GM19438 (cell line): ENCODE measurements around the gene DNAH14.
"Not testable (repeated sequence)": the region's sequence is repeated elsewhere in the genome, so short reads cannot be mapped to it uniquely, and the experiment has no call there.

Experiments used
- ATAC-seq: cut with Tn5 transposase; IDR thresholded peaks from one replicate; pipeline ENCODE4 v1.9.1; 2021; ENCODE audit warnings: low read depth; ENCODE audit not compliant: unreplicated experiment

Gene DNAH14

DNA sequence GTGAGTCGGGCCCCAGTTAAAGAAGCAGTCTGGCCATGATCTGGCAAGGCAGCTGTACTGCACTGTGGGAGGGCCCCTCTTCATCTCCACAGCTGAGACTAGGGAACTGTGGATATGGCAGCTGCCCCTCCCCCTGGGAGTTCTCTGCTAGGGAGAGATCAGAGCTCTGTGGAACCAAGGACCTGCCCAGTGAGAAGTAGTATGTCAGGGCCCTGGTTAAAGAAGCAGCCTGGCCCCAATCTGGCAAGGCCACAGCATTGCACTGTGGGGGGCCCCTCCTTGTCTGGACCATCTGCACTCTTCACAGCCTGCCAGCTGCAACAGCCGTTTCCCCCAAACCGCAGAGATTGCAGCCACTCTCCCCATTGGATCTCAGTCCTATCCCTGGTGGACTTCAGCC lies 208.5 kb downstream of the DNAH14 start:
- no peak for ATAC-seq

DNA sequence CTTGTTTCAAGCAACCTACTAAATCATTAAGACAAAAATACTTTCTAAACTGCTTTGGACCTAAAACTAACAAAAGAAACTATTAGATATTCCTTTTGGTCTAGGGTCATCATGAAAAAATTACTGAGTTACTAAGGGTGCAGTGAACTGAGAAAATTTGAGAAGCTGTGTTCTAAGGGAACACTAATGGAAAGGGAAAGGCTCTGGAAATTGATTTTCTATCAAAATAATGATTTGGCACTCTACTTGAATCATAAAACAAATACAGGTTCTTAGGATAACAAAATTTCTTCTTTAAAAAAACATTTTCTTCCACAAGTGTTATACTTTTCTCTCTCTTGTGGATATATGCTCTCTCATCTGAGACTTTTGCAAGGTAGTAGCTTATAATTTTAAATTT lies 213.5 kb downstream of the DNAH14 start:
- no peak for ATAC-seq

DNA sequence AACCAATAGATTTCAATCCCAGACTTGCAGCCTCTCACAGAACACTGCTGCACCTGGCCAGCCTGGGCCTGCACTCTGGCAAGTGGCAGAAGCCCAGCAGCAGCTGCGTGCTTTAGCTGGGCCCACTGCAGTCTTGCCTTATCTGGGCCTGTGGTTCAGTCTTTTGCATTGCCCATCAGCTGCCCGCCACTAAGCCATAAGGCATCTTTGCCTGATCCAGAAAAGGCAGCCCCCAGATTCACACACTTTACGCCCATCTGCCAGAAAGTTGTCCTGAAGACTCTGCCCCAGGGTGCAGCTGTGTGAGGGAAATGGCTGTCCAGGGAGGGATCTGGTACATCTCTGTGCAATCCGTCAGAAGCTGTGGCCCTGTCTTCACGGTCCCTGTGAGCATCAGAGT lies 217.0 kb downstream of the DNAH14 start:
- ATAC-seq: no peak

DNA sequence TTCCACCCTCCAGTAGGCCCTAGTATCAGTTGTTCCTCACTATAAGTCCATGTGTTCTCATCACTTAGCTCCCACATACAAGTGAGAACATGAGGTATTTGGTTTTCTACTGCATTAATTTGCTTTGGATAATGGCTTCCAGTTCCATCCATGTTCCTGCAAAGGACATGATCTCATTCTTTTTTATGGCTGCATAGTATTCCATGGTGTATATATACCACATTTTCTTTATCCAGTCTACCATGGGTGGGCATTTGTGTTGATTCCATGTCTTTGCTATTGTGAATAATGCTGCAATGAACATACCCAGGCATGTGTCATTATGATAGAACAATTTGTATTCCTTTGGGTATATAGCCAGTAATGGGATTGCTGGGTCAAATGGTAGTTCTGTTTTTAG lies 218.3 kb downstream of the DNAH14 start:
- ATAC-seq: not testable (repeated sequence)

DNA sequence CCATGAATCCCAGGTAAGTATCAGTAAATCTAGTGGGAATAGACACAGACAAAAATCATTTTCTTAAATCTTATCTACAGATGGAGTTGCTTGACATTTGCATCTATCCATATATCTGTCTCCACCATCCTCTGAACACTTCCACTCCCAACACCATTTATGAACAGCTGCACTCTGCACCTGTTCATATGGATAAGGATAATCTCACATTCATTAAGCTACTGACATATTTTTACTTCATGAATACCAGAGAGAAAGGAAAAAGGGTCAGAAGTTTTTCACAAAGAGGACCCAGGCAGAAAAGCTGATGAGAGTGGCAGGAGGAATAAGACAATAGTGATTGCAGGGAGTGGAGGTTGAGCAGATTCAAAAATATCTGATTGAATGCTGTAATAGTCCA lies 222.6 kb downstream of the DNAH14 start:
- no peak for ATAC-seq

DNA sequence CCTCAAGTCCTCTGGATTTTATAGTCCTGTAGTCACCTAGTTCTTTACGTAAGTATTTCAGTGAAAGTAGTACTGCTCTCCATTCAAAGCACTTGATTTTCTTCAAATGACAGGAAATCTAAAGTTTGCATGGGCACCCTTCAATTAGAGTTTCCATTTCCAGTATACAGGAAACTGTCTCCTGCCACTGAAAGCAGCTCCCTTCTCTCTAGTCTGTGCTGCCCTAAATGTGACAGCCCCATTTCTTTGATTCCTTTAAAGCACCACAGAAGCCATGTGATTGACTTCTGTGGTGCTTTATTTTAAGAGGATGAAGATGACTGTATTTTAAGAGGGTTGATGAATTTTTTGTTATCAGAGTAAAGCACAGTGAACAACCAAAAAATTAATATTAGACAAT lies 226.1 kb downstream of the DNAH14 start:
- ATAC-seq: no peak

DNA sequence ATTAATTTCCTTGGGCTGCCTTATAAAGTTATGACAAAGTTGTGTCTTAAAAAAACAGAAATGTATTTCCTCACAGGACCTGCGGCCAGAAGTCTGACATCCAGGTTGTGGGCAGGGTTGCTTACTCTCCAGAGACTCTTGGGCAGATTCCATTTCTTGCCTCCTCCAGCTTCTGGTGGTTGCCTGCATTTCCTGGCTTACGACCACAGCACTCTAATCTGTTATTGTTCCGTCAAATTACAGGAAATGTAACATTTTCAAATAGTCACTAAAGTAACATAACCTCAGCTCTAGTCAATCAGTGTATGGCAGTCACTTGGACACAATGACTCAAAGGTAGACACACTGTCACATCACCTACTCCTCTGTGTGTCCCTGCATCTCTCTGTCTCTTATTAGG lies 226.8 kb downstream of the DNAH14 start:
- ATAC-seq: no peak

DNA sequence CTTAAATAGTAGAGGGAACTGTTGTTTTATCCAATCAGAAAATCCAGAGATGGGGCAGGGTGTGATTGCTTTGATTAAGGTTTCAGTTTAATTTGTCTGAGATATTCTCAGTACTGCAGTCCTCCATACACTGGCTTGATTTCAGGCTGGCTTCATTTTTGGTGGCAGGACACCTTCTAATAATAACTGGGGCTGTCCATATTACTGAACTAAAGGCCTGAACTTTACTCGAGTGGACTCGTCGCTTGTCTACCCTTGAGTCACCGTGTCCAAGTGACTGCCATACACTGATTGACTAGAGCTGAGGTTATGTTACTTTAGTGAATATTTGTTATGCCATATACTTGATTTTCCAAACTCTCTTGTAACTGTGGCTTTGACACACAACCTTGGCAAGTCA lies 228.8 kb downstream of the DNAH14 start:
- ATAC-seq: no peak

DNA sequence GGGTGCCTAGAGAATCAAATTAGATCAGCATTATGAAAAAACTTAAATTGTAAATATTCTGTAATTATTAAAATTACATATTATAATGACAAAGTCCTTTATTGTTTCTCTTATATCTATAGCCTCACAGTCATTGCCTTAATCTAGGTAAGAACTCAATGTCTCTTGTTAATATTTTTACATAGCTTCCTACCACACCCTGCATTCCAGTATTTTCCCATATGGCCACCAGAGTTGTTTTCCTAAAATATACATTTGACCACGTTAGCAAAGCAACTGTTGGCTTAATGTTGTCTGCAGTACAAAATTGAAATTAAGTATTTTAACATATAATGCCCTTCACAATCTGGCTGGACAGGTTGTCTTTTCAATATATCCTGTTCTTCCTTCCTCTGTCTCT lies 230.3 kb downstream of the DNAH14 start:
- ATAC-seq: no peak

DNA sequence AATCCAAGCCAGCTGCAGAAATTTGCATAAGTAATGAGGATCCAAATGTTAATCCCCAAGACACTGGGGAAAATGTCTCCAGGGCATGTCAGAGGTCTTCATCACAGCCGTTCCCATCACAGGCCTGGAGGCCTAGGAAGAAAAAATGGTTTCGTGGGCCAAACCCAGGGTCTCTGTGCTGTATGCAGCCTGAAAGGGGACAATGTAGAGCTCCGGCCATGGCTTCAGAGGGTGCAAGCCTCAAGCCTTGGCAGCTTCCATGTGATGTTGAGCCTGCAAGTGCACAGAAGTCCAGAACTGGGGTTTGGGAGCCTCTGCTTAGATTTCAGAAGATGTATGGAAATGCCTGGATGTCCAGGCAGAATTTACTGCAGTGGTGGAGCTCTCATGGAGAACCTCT lies 247.9 kb downstream of the DNAH14 start:
- ATAC-seq: not testable (repeated sequence)

DNA sequence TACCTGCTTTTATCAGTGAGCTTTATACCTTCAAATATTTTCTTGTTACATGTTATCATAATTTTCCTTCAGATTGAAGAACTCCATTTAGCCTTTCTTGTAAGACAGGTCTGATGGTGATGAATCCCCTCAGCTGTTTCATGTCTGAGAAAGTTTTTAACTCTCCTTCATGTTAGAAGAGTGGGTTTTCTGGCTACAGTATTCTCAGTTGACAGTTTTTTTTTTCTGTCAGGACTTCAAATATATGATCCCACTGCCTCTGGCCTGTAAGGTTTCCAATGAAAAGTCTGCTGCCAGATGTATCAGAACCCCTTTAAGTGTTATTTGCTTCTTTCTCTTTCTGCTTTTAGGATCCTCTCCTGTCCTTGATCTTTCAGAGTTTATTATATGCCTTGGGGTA lies 250.2 kb downstream of the DNAH14 start:
- ATAC-seq: no peak

DNA sequence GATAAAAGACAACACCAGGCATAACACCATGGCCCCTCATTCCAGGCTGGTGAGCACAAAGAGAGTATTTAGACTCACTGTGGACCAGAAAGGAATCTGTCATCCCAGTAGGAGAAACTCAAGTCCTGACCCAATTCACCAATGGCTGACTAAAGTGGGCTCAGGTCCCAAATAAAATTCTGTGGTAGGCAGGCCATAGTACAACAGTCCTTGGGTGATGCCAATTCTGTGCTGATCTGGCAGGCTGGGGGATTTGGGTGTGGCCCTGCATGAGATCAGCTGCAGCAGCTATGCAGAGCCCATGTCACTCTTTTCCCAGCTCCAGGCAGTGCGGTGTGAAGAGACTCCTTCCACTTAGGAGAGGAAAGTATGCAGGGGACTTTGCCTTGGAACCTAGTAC lies 253.2 kb downstream of the DNAH14 start:
- ATAC-seq: no peak

DNA sequence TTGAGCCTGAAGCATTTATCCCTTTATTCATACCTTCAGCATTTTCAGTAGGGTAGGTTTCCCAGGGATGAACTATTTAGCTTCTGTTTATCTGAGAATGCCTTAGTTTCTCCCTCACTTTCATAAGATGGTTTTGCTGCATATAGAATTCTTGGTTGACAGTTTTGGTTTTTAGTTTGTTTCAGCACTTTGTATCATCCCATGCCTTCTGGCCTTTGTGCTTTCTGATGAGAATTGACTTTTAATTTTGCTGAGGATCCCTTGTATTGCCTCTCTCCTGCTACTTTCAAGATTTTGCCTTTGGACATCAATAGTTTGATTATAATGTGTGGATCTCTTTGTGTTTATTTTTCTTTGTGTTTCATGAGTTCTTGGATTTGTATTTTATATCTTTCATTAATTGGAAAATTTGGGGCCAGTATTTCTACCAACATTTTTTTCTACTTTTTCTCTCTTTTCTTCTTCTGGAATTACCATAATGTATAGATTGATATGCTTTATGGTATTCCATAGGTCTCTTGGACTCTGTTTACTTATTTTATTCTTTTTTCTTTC lies 261.8 kb downstream of the DNAH14 start:
- no peak for ATAC-seq

DNA sequence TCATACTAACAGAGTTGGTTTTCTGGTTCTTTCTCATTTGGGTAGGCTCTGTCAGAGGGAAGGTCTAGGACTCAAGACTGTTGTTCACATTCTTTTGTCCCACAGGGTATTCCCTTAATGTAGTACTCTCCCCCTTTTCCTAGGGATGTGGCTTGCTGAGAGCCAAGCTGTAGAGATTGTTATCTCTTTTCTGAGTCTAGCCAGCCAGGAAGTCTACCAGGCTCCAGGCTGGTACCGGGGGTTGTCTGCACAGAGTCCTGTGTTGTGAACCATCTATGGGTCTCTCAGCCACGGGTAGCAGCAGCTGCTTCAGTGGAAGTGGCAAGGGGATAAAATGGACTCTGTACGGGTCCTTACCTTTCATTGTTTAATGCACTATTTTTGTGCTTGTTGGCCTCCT lies 272.0 kb downstream of the DNAH14 start:
- ATAC-seq: no peak

DNA sequence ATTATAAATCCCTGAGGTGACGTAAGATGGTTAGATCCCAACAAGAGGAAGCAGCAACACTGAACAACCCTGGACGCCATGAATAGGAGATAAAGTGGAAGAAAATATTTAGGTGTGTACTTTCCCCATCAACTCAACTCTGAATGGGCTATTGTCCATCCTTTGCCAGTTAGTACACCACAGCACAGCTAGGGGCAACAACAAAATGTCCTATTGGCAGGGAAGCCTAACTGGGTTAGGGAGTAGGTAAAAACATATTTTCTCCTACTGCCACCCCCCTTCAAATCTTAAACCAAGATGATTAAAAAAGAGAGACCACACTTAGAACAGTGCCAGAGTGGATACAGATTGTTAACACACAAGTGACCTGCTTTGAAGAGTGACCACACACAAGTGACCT lies 278.3 kb downstream of the DNAH14 start:
- ATAC-seq: no peak

DNA sequence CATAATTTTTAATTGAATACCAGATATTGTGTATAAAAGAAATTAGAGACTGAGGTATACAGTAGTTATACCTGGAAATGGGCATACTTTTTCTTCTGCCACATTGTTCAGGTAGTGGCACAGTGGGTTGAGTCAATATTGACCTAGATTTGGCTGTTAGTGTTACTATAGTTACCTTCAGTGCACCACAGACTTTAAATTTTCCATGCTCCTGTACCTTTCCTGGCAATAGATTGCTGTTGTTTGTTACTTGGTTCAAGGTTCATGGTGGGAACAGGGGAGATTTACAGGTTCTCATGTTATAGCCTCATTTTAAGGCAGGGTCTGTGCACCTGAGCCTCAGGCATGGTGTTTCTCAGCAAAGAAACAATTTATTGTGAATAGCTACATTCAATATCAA lies 279.7 kb downstream of the DNAH14 start:
- ATAC-seq: no peak

DNA sequence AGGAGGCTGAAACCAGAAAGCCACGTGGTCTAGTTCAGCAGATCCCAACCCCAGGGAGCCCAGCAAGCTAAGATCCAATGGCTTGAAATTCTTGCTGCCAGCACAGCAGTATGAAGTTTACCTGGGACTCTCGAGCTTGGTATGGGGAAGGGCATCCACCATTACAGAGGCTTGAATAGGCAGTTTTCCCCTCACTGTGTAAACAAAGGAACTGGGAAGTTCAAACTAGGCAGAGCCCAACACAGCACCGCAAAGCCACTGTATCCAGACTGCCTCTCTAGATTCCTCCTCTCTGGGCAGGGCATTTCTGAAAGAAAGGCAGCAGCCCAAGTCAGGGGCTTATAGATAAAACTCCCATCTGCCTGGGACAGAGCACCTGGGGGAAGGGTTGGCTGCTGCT lies 280.7 kb downstream of the DNAH14 start:
- ATAC-seq: not testable (repeated sequence)

DNA sequence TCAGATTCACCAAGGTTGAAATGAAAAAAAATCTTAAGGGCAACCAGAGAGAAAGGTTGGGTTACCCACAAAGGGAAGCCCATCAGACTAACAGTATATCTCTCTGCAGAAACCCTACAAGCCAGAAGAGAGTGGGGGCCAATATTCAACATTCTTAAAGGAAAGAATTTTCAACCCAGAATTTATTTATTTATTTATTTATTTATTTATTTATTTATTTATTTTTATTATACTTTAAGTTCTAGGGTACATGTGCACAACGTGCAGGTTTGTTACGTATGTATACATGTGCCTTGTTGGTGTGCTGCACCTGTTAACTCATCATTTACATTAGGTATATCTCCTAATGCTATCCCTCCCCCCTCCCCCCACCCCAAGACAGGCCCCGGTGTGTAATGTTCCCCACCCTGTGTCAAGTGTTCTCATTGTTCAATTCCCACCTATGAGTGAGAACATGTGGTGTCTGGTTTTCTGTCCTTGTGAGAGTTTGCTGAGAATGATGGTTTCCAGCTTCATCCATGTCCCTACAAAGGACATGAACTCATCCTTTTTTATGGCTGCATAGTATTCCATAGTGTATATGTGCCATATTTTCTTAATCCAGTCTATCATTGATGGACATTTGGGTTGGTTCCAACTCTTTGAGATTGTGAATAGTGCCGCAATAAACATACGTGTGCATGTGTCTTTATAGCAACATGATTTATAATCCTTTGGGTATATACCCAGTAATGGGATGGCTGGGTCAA lies 282.4 kb downstream of the DNAH14 start:
- ATAC-seq: not testable (repeated sequence)

DNA sequence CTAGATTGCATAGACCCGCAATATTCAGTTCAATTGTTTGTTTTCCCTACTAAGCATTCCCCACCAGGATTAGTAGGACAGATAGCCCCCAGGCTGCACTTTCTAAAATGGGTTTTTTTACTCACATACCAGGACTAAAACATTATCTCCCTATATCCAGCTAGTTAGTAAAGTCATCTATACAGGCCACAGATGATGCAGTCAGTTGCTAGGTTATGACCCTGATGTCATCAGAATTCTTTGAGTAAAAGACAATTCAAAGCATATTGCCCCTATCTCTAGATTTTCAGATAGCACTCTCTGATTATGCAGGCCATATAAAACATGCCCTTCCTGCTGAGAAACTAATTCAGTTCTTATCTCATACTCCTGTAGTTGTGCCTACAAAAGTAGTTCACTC lies 294.8 kb downstream of the DNAH14 start:
- ATAC-seq: no peak

DNA sequence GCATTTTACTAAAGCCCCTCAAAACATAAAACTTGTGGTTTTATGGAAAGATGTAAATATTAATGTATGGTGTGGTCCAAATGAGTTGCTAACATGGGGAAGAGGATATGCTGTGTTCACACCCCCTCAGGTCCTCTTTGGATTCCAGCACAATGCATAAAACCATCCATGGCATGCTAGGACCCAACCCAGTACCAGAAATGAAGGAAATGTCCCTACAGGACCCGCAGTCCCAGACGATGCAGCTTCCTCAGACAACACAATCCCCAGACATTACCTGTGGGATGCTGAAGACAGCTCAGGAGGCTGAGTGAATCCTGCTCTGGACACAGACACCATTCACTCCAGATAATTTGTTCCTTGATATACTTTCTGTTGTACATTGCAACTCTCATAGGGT lies 296.2 kb downstream of the DNAH14 start:
- ATAC-seq: no peak

DNA sequence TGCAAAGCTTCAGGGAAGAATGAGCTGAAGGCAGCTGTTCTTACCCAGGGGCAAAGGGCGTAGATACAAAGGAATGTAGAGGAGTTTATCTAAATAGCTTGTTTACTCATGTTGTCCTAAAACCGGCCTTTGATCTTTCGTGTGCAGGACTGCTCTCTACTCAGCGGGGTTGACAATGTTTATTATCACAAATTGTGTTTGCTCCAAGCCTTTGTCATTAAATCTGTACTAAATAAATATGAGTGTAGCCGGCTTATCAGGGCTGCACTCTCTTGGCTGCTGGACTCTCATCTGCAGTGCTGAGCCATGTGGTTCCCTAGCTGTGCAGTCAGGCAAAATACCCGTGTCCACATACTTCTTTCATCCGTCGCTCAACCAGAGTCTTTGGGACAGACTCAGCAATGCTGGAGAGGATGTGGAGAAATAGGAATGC lies 299.4 kb downstream of the DNAH14 start:
- ATAC-seq: no peak

DNA sequence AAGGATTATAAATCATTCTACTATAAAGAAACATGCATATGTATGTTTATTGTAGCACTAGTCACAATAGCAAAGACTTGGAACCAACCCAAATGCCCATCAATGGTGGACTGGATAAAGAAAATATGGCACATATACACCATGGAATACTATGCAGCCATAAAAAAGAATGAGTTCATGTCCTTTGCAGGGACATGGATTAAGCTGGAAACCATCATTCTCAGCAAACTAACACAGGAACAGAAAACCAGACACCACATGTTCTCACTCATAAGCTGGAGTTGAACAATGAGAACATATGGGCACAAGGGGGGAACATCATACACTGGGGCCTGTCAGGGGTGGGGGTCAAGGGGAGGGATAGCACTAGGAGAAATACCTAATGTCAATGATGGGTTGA lies 300.0 kb downstream of the DNAH14 start:
- ATAC-seq: not testable (repeated sequence)

DNA sequence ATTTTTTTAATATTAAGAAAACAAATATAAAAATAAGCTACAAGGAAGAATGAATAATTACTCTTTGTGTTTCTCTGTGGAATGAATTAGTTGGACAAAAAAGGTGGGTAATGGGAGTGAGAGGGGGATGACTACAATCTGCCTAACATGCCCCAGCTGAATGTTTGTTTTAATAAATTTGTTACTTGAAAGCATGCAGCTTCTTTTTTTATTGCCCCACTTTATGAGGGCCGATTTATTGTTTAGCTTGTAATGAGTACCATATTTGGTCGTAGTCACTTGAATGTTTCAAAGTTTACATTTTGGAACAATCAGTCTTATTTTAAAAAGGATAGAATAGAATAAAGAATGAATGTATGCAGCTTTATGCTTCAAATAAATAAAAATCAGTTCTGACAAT lies 301.0 kb downstream of the DNAH14 start:
- no peak for ATAC-seq
